ENCODE results near the gene TTC13. TPM values are rescaled to one million over a fixed set of nuclear protein-coding genes. Genes with fewer than 3 reads are reported as not detected.

TTC13 gene
- total and polyA plus RNA-seq, 2 of the 4 experiments (the other 2 are of a cell fraction): 6.1 to 9.1 TPM

GRCh38 chr1:230979389-230979716 lies 692 bp upstream of the TTC13 start:
- in situ Hi-C loops (cut with MboI; ENCODE audit: low sequenced_read_pairs) (no loop called here), intact Hi-C loops (cut with micrococcal nuclease) (loop anchor here (2.0 to 5.0 kb wide), 5 partner anchors 42 to 231 kb away; partner anchors contain the start of gene C1orf198), dilution Hi-C loops (cut with HindIII; ENCODE audit: low sequenced_read_pairs, unreplicated experiment) (no loop called here)
- Histone ChIP-seq H3K79me1 (ENCODE audit: low read depth in 1 of 2, low read length in 2 of 2) (peaks cover 37 to 48% of the 10 kb centered on the region in 2 experiments), H2AK5ac (ENCODE audit: low read depth, low read length) (0 out of 2 replicates have a peak overlapping the region, but pooled peaks have one; percentile 66), H3K4me1 (ENCODE audit: control insufficient read depth, insufficient read depth, low read length) (peaks cover 6% of the 10 kb centered on the region), H2AK9ac (replicated peaks; ENCODE audit: low read depth, low read length, poor library complexity) (peak overlapping the region; percentile 83), H4K8ac (ENCODE audit: low read depth in 2 of 2, low read length in 2 of 2) (peak overlapping the region; percentile 88 to 98), H3K27me3 (ENCODE audit: control insufficient read depth, insufficient read depth, low read length) (no peaks in the 10 kb centered on the region), H2BK5ac (ENCODE audit: low read depth, low read length, poor library complexity, severe bottlenecking) (no peak overlapping the region), H2BK15ac (ENCODE audit: low read depth, low read length) (no peak overlapping the region), H2AFZ (replicated peaks; ENCODE audit: low read length, poor library complexity) (peak overlapping the region; percentile 97), H3K14ac (replicated peaks; ENCODE audit: low read depth, low read length) (peak overlapping the region; percentile 95), H4K91ac (ENCODE audit: insufficient read depth, low read depth, low read length) (peak overlapping the region; percentile 93; the same call in 1 of the 2 replicates), H3K9ac (ENCODE audit: low read depth, low read length) (peak overlapping the region; percentile 95), H4K20me1 (ENCODE audit: insufficient read depth, low read length) (no peaks in the 10 kb centered on the region), H4K5ac (ENCODE audit: low read depth, low read length) (peak overlapping the region; percentile 91), H3K23ac (ENCODE audit: low read depth, low read length) (peak overlapping the region; percentile 83; the same call in 1 of the 2 replicates), H2BK20ac (ENCODE audit: low read depth, low read length) (no peak overlapping the region), H3K4me3 (ENCODE audit: insufficient read depth, low read depth, low read length) (peak overlapping the region; percentile 68), H3K4ac (ENCODE audit: low read depth, low read length) (peak overlapping the region; percentile 89), H3K9me1 (ENCODE audit: insufficient read depth, low read length) (peaks cover 5% of the 10 kb centered on the region; the same call in 1 of the 2 replicates), H3K36me3 (ENCODE audit: control insufficient read depth, insufficient read depth, low read length) (peaks cover 2% of the 10 kb centered on the region; the same call in 1 of the 2 replicates), H3K56ac (ENCODE audit: extremely low read depth, insufficient read depth, low read length) (peak overlapping the region; percentile 93), H3K4me2 (ENCODE audit: low read depth, low read length) (peak overlapping the region; percentile 92), H3K18ac (ENCODE audit: low read depth, low read length) (no peak overlapping the region; the same call in 1 of the 2 replicates), H3K27ac (ENCODE audit: insufficient read depth, low read length) (peak overlapping the region; percentile 71), H2BK120ac (ENCODE audit: low read depth, low read length) (no peak overlapping the region), H3K9me3 (ENCODE audit: control insufficient read depth, insufficient read depth, low read length) (no peaks in the 10 kb centered on the region)
- WGBS, 2 experiments (ENCODE audit: extremely low coverage in 2 of 2, insufficient read length in 1 of 2): 0% methylated on average over 2 of the region's 12 CpGs; no CpG with 5 or more reads in 1 of the 2 experiments
- ChIA-PET POLR2A (ENCODE audit: unreplicated experiment) (no interaction called here), CTCF (no interaction called here)
- BruUV-seq (replicated peaks): no TSS peak
- DNase-seq (no peak), ATAC-seq (ENCODE audit: low read depth) (no peak)
- no peak for TF ChIP-seq MXI1 (IDR thresholded peaks at IDR 0.05; ENCODE audit: borderline replicate concordance, low read depth, low read length)
- TF ChIP-seq MAFK (IDR thresholded peaks at IDR 0.05; ENCODE audit: low read depth, low read length): no peak
- no peak for TF ChIP-seq RFX5 (IDR thresholded peaks at IDR 0.05; ENCODE audit: low read depth, low read length)
- no peak for TF ChIP-seq SMC3 (IDR thresholded peaks at IDR 0.05; ENCODE audit: low read depth, low read length)
- no peak for TF ChIP-seq RAD21 (IDR thresholded peaks at IDR 0.05; ENCODE audit: low read length)
- no peak for TF ChIP-seq ELK1 (IDR thresholded peaks at IDR 0.05; ENCODE audit: borderline replicate concordance, low read depth, low read length)
- no peak for TF ChIP-seq BHLHE40 (IDR thresholded peaks at IDR 0.05; ENCODE audit: low read depth, low read length)
